ENCODE measurements around the gene DOHH. TPM values are rescaled to one million over a fixed set of nuclear protein-coding genes. Genes with fewer than 3 reads are reported as not detected.

Gene DOHH
- polyA plus RNA-seq, 1 donor (not counting 4 experiments of a cell fraction or from before 2014, with no cell fraction given): 4.2 TPM

DNA sequence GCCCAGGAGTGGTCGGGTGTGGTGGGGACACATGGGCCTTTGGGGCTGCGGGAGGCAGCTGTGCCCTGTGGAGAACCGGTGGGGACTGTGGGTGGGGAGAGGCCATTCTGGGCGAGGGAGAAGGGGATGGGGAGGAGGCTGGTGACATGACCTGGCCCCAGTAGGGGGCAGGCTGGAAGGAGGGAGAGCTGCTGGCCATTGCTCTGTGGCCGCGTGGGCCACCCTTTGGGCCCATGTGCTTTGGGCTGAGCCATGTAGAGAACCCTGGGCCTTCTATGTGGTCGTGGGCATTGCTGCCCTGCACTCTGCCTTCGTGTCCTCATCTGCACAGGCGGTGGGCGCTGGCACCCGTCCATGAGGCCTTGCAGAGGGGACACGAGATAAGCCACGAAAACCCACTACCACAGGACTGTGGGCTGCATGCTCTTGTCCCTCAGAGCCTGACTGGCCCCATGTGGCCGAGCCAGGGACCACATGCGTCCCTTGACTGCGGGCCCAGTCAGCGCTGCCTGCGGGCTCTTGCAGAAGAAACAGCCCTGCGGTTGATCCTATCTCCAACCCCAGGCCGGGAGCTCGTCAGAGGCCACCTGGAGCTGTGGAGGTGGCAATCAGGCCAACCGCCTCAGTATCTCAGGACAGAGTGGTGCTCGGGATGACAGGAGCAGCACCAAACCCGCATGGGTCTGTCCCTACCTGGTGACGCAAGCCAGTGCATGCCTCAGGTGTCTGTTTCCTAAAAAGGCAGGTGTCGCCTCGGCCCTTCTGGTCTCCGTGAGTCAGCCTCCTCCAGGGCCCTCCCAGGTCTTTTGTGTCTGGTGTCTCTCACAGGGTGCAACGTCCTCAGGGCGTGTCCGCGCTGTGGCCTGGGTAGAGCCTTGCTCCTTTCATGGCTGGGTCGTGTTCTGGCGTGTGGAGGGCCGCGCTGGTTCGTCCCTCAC lies 20.0 kb upstream of the DOHH start:
- no peak overlapping the region for H2AFZ ChIP-seq (ENCODE audit: control insufficient read depth, low read length)
- no peaks in the 10 kb centered on the region for H3K9me3 ChIP-seq (ENCODE audit: control insufficient read depth, low read depth, low read length)
- peak overlapping the region; percentile 60 for H3K4me2 ChIP-seq (ENCODE audit: control insufficient read depth, extremely low read depth, insufficient read depth, low read depth, low read length)
- H3K27ac ChIP-seq (ENCODE audit: control insufficient read depth, insufficient read depth, low read length): peak overlapping the region; percentile 51
- FAIRE-seq (peak; percentile 94), DNase-seq (ENCODE audit: low read depth, low spot score) (peak; percentile 80)
- H3K4me3 ChIP-seq (ENCODE audit: control insufficient read depth in 2 of 3, extremely low read depth in 1 of 3, insufficient read depth in 2 of 3, low read depth in 1 of 3, low read length in 3 of 3): peak overlapping the region in 1 of 3 experiments; percentile 9
- H3K9ac ChIP-seq (ENCODE audit: control insufficient read depth, extremely low read depth, insufficient read depth, low read length): peak overlapping the region; percentile 52
- H3K27me3 ChIP-seq (ENCODE audit: control insufficient read depth, extremely low read depth, insufficient read depth, low read length): no peaks in the 10 kb centered on the region
- peaks cover 16% of the 10 kb centered on the region for H3K4me1 ChIP-seq (ENCODE audit: control insufficient read depth, extremely low read depth, insufficient read depth, low read length)
- dilution Hi-C loops (cut with MboI; ENCODE audit: extremely low pct_ligation_motif_present, low sequenced_read_pairs): no loop called here
- TF ChIP-seq EZH2 (IDR thresholded peaks at IDR 0.05; ENCODE audit: low read length): no peak
- TF ChIP-seq, protein P1, sequence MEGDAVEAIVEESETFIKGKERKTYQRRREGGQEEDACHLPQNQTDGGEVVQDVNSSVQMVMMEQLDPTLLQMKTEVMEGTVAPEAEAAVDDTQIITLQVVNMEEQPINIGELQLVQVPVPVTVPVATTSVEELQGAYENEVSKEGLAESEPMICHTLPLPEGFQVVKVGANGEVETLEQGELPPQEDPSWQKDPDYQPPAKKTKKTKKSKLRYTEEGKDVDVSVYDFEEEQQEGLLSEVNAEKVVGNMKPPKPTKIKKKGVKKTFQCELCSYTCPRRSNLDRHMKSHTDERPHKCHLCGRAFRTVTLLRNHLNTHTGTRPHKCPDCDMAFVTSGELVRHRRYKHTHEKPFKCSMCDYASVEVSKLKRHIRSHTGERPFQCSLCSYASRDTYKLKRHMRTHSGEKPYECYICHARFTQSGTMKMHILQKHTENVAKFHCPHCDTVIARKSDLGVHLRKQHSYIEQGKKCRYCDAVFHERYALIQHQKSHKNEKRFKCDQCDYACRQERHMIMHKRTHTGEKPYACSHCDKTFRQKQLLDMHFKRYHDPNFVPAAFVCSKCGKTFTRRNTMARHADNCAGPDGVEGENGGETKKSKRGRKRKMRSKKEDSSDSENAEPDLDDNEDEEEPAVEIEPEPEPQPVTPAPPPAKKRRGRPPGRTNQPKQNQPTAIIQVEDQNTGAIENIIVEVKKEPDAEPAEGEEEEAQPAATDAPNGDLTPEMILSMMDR (optimal IDR thresholded peaks at IDR 0.05 in 1 of 3, IDR thresholded peaks at IDR 0.05 in 1 of 3, conservative IDR thresholded peaks at IDR 0.05 in 1 of 3; ENCODE audit: extremely low read depth in 1 of 3, insufficient read depth in 2 of 3, low read length in 3 of 3): peak in 2 of 3 experiments; percentile 17 to 31
- peaks cover 48% of the 10 kb centered on the region for H4K20me1 ChIP-seq (ENCODE audit: control insufficient read depth, extremely low read depth, insufficient read depth, low read length)
- peaks cover 11 to 16% of the 10 kb centered on the region in 2 experiments for H3K36me3 ChIP-seq (ENCODE audit: control insufficient read depth in 2 of 2, extremely low read depth in 1 of 2, insufficient read depth in 2 of 2, low read length in 2 of 2)
- peaks cover 67% of the 10 kb centered on the region for H3K79me2 ChIP-seq (ENCODE audit: control insufficient read depth, insufficient read depth, low read length)
- peaks cover 2% of the 10 kb centered on the region for H3K9me1 ChIP-seq (ENCODE audit: control insufficient read depth, extremely low read depth, insufficient read depth, low read length)

DNA sequence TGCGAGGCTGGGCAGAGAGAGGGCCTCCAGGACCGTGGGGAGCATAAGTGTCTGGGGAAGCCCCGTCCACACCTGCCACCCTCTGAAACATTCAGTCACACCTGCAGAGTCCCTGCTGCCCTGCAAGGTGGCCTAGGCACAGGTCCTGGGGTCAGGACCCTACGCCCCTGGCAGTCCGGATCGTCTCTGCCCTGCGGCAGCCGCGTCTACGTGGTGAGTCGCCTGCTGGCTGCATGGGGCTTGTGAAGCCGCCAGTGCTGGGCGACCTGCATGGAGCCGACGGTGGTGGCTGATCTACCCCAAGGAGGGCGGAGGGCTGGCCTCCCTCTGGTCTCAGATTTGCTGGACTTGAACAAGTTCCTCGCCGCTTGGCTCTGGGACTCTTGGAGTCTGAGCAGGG lies 18.7 kb upstream of the DOHH start:
- no peaks in the 10 kb centered on the region for H3K9me3 ChIP-seq (ENCODE audit: control insufficient read depth, low read depth, low read length)
- no peak overlapping the region for H2AFZ ChIP-seq (ENCODE audit: control insufficient read depth, low read length)
- TF ChIP-seq EZH2 (IDR thresholded peaks at IDR 0.05; ENCODE audit: low read length): no peak
- TF ChIP-seq, protein P1 (optimal IDR thresholded peaks at IDR 0.05 in 1 of 3, IDR thresholded peaks at IDR 0.05 in 1 of 3, conservative IDR thresholded peaks at IDR 0.05 in 1 of 3; ENCODE audit: extremely low read depth in 1 of 3, insufficient read depth in 2 of 3, low read length in 3 of 3): no peak
- peaks cover 16% of the 10 kb centered on the region for H3K4me1 ChIP-seq (ENCODE audit: control insufficient read depth, extremely low read depth, insufficient read depth, low read length)
- no peak overlapping the region for H3K4me2 ChIP-seq (ENCODE audit: control insufficient read depth, extremely low read depth, insufficient read depth, low read depth, low read length)
- no peak for DNase-seq (ENCODE audit: low read depth, low spot score)
- no peak overlapping the region for H3K27ac ChIP-seq (ENCODE audit: control insufficient read depth, insufficient read depth, low read length)
- no peak for FAIRE-seq
- H3K9ac ChIP-seq (ENCODE audit: control insufficient read depth, extremely low read depth, insufficient read depth, low read length): no peak overlapping the region
- peaks cover 3% of the 10 kb centered on the region for H3K9me1 ChIP-seq (ENCODE audit: control insufficient read depth, extremely low read depth, insufficient read depth, low read length)
- no peak overlapping the region for H3K4me3 ChIP-seq (ENCODE audit: control insufficient read depth in 2 of 3, extremely low read depth in 1 of 3, insufficient read depth in 2 of 3, low read depth in 1 of 3, low read length in 3 of 3)
- peaks cover 7 to 12% of the 10 kb centered on the region in 2 experiments for H3K36me3 ChIP-seq (ENCODE audit: control insufficient read depth in 2 of 2, extremely low read depth in 1 of 2, insufficient read depth in 2 of 2, low read length in 2 of 2)
- H3K79me2 ChIP-seq (ENCODE audit: control insufficient read depth, insufficient read depth, low read length): peaks cover 75% of the 10 kb centered on the region
- peaks cover 57% of the 10 kb centered on the region for H4K20me1 ChIP-seq (ENCODE audit: control insufficient read depth, extremely low read depth, insufficient read depth, low read length)
- dilution Hi-C loops (cut with MboI; ENCODE audit: extremely low pct_ligation_motif_present, low sequenced_read_pairs): no loop called here
- H3K27me3 ChIP-seq (ENCODE audit: control insufficient read depth, extremely low read depth, insufficient read depth, low read length): no peaks in the 10 kb centered on the region

All from keratinocyte (primary cell).